Suppressor macrophage treated with lipopolysaccharide for 4 hours (primary cell): ENCODE measurements around the gene FAM185A.
"Not testable (repeated sequence)": the region's sequence is repeated elsewhere in the genome, so short reads cannot be mapped to it uniquely, and the experiment has no call there.

Experiments
- DNase-seq: peaks from one replicate; pipeline ENCODE4 v3.0.0-alpha.2; 2020

FAM185A gene

GRCh38 chr7:102748605-102749444 is at the start of gene FAM185A:
FAM185A (plus strand) TSS chr7:102748999; CDS start chr7:102749208, 209 bp downstream.
- DNase-seq = peak; percentile 98

DNA sequence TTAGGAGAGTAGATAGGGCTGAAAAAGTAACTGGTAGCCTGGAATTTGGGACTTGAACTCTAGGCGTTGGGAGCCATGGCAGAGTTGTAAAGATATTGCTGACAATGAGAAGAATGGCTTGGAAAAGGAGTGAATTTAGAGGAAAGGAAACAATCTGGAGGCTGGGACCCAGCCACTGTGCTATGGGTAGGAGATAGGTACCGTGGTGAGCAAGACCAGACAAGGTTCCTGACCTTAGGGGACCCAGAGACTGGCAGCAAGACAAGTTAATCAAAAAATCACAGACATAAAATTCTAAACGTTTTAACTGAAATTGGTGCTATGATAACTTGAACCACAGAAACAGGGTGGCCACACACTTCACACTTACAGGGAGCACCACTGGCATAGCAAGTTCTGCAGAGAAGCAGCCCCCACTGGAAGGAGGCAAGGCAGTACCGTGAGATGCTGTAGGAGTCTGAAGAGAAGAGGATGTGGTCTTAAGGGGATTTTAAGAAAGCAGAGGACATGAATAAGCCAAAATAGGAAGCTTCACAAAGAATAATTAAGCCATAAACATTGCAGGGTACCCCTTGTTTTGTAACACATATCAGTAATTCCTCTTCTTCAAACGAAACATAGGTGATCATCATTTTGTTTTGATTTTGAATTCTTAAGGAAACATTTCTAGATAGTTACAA is 35.6 kb upstream of the FAM185A start:
- peak; percentile 56 for DNase-seq

DNA sequence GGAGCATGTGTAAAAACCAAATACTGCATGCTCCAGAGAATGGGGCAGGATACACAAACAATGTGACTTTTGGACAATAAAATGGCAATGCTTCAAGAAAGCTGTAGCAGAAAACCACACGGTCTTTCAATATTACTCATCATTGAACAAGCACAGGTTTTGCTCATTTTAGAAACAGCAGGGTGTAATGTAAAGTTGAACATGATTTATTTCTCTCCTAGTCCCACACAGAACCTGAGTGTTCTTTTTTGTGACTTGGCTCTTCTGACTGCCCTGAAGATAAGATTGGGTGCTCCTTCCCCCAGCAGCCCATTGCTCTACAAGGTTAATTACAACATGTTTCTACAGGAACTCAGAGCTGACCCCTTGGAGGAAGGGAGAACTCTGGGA is 35.1 kb upstream of the FAM185A start:
- DNase-seq = not testable (repeated sequence)

DNA sequence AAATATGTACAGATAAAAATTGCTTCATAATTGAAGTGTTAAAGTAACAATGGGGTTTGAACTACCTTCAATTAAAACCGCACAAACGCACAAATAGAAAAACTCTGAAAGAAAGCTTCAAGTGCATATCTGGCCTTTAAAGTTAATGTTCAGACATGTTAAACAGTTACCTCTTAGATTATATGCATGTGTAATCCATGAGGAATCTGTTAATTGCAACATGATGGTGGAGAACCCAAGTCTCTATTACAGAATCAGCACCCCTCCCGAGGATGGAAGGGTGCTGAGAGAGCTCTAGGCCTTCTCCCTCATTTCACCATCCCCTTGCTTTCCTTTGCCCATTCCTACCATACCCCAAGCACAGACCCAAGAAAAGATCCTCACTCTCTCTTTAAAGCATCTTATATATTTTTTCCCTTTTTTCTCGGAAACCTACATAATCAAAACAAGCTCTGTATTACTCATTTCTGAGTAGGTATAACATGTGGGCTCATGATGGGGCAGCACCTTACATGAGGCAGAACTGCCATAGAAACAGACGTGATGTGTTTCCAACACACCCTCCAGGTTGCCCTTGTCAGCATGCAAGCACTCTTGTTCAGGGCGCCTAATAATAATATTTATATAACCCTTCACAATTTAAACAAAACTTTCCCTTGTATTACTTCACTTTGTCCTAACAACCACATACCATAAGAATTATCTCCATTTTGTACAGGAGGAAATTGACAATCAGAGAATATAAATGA is 33.9 kb upstream of the FAM185A start:
- not testable (repeated sequence) for DNase-seq

DNA sequence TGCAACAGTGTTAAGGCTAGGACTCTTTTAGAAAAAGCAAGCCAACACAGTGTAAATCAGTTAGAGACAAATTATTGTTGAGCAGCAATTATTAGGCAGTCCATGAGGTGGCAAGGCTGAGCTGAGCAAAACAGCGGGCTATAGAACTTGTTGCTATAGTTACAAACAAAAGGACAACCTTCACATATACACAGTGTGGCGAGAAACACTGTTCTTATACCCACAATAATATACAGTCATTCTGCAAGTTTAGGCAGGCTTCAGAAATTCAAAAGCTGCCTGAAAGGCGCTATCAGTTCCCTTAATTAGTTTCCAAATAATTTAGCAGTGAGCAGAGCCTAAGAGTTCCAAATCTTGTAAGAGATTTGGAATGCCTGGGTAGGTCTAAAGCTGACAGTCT is 33.1 kb upstream of the FAM185A start:
- DNase-seq = peak; percentile 5

DNA sequence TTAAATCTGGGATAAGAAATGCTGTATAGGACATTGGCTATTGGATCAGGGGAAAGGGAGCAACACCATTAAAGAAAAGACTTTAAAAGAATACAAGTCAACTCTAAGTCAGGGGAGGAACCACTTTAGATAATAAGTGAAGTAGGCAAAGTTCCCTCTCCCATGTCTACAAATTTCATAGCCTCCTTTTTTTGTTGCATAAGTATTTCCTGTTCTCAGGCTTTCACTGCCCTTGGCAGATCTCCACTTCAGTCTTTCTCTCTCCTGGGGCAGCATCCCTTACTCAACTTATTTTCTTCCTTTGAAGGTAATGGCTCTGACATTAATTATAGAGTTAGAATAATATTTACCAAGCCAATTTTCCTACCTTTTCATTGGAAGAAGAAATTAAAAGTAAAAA is 30.3 kb upstream of the FAM185A start:
- DNase-seq = peak; percentile 16

- not testable (repeated sequence) for DNase-seq
Observed at GRCh38 chr7:102726170-102726569, 22.6 kb upstream of the FAM185A start.

- not testable (repeated sequence) for DNase-seq
Observed at GRCh38 chr7:102729670-102730069, 19.1 kb upstream of the FAM185A start.

- DNase-seq = not testable (repeated sequence)
Observed at GRCh38 chr7:102730431-102730830, 18.4 kb upstream of the FAM185A start.

GRCh38 chr7:102742002-102742771 is 6.6 kb upstream of the FAM185A start:
- peak; percentile 35 for DNase-seq

DNA sequence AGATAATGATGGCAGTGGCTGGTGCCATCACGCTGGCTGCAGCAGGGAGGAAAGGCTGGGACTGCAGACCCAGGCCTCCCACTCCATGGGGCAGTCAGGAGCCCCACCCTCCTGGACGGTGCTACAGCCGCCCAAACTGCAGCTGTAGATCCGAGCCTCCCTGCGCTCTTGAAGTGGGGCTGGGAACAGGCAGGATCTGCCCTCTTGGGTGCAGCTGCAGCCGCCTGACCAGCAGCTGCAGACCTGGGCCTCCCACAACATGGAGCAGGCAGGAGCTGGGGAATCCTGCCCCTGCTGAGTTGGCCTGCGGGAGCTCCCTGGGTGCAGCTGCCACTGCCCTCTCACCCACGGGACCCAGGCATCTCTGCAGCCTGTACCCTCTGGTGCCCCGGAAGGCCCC is 4.9 kb upstream of the FAM185A start:
- not testable (repeated sequence) for DNase-seq

DNA sequence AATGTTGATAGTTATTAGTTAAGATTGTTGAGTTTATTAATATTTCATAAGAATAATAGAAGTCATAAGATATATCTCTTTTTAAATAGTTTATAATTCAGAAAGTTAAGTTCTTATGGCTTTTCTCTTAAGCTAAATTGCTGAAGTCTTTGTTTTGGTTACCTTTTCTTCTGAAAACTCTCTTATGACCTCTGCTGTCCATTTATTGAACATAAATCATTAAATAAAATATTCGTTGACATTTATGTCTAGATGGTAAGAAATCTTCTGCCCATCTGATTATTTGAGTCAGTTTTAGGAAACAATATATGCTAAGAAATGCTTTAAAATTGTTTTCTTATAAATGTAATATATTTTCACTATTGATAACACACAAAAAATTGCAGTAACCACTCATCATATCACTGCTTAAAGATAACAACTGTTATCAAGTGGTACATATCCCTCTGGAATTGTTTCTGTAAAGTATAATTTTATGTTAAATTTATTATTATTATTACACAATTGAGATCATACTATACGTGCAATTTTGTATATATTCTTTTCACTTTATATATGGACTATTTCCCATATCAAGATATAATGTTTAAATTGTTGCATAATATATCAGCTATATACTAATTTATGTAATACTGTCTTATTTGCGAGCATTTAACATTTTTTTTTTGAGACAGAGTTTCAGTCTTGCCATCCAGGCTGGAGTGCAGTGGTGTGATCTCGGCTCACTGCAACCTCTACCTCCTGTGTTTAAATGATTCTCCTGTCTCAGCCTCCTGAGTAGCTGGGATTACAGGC is 3.1 kb upstream of the FAM185A start:
- peak; percentile 23 for DNase-seq

DNA sequence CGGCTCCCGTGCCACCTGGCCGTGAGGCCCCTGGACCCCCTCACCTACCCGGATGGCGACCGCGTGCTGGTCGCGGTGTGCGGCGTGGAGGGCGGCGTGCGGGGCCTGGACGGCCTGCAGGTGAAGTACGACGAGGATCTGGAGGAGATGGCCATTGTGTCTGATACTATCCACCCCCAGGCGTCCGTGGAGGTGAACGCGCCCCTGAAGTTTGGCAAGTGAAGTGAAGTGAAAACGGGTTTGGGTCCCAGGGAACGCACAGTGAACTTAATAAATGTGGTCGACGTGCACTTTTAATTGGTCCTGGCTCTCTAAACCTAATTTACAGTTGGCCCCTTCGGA is 617 bp downstream of the FAM185A start:
- not testable (repeated sequence) for DNase-seq

DNA sequence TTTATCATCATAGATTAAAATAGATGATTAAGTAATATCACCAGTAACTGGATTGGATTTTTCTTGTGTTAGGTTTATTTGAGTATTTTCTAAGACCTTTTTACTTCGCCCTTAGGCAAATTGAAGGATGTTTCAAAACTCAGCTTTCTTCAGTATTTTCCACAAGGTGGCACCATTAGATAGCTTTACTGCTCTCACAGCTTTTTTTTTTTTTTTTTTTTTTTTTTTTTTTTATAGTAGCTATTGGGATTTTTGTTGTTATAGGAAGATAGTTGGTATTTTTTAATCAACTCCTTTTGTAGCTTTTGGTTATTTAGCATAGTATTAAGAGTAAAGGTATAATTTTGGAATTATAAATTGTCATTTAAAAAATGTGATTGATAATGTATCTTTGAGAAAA is 9.4 kb downstream of the FAM185A start:
- not testable (repeated sequence) for DNase-seq

- DNase-seq = peak; percentile 38
Observed at GRCh38 chr7:102759934-102760333, 11.1 kb downstream of the FAM185A start.

DNA sequence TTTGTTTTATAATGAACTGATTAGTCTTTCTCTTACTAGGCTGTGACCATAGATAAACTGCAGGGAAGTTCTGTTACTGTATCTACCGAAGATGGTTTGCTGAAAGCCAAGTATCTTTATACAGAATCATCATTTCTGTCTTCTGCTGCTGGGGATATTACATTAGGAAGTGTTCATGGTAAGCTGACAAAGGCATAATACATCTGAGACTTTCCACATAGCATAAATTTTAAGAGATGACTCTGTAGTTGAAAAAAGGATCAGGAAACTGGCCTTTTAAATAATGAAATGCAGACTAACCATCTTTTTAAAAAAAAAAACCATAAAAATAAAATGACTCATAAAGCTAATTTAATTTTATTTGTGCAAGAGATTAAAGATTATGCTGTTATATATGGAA is 12.4 kb downstream of the FAM185A start:
- DNase-seq = not testable (repeated sequence)

DNA sequence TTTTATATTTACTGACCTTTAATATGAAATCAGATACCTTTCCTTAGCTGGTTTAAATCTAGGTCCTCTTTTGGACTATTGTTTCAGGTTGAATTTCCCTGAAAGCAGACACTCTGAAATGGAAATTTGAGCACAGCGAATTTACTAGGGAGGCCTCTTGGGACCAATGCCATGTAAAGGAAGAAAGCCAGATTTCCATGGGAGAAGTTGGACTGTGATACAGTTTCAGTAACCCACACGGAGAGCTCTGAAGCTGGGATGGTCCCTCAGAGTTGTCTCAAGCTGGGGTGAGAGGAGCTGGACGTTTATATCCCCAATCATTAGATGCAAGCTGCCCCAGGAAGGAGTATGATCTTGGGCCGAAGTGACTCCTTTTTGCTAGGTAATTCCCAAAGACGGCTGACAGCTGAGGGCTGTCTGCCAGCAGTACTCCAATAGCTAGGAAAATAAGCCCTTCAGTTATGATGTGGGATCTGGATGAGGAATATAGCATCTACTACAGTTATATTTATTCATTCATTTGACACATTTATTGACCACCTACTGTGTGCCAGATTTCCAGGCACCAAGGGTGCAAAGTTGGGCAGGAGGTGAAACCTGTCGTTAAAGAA is 14.6 kb downstream of the FAM185A start:
- DNase-seq = not testable (repeated sequence)

- DNase-seq = not testable (repeated sequence)
Observed at GRCh38 chr7:102769657-102770192, 20.9 kb downstream of the FAM185A start.

GRCh38 chr7:102770467-102770866 is 21.7 kb downstream of the FAM185A start:
- not testable (repeated sequence) for DNase-seq

DNA sequence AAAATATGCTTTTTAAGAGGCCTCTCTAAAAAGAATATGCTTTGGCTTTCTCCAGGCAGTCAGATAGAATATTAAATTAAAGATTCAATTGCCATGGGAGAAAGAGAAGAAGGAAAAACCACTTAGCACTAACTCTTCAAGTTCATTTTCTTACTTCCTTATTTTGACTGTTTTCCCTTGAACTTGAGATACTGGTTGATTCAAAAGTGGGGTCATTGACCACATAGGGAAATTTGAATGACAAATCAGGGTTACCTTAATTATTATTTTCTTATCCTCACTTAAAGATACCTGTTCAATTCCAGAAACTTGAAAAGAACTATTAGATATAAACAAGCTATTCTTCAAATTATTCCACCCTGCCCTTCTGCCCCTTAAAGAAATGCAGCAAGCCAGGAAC is 27.4 kb downstream of the FAM185A start:
- DNase-seq = not testable (repeated sequence)

DNA sequence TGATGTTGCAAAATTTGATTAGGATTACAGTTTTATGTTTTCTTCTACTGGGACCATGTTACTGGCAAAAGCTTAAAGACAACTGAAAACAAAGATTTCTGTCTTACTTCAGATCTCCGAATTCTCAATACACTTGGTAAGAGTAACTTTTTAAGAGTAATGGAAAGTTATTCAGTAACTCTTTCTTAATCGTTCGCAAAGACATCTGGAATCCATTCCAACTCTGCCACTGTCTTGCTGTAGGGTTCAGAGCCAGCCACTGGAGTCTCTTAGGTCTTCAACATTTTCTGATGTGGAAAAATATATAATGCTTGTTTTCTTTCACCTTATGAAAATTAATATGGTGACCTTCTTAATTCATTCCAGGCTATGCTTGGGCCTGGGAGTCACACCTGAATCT is 29.9 kb downstream of the FAM185A start:
- not testable (repeated sequence) for DNase-seq
